Camera-type eye (tissue), 1 donor: Measurements from ENCODE around the gene CAD. TPM values are rescaled to one million over a fixed set of nuclear protein-coding genes. Genes with fewer than 3 reads are reported as not detected.

Source experiments
- total RNA-seq: library from RNA; depleted of rRNA; stranded (reverse); fragments of >200 nt; gene quantifications from one replicate; pipeline ENCODE4 v1.2.3, GENCODE V29; 2014

CAD gene
- 34.4 TPM for total RNA-seq

DNA sequence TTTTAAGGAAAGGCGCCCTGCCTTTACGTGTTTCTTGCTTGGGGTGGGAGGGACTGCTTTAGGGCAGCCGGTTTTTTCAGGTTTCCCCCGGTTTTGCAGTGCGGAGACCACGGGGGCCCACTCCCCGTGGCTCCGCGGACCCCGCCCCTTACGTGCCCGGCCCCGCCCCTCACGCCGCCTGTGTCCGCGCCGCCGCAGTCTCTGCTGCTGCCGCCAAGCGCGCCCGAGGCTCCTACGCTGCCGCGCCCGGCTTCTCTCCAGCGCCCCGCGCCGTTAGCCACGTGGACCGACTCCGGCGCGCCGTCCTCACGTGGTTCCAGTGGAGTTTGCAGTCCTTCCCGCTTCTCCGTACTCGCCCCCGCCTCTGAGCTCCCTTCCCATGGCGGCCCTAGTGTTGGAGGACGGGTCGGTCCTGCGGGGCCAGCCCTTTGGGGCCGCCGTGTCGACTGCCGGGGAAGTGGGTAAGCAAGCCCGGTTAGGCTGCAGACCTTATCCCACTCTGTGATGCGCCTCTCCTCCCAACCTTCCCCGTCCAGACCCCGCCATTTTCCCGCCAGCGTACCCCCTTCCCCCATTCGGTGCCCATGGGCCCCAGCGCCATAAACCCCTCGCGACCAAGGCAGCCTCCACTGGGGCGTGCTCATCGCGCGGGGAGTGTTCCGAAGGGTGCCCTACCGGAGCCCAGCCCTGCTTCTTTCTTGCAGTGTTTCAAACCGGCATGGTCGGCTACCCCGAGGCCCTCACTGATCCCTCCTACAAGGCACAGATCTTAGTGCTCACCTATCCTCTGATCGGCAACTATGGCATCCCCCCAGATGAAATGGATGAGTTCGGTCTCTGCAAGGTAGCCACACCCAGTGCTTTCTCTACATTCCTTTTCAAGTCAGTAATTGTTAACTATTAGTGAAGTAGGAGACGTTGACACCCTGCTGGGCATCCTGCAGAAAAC, at the start of gene CAD:
TSS of gene CAD (plus strand) at position 197 of the 949 bp plus-strand sequence. CDS start at position 380, 183 bp downstream.

DNA sequence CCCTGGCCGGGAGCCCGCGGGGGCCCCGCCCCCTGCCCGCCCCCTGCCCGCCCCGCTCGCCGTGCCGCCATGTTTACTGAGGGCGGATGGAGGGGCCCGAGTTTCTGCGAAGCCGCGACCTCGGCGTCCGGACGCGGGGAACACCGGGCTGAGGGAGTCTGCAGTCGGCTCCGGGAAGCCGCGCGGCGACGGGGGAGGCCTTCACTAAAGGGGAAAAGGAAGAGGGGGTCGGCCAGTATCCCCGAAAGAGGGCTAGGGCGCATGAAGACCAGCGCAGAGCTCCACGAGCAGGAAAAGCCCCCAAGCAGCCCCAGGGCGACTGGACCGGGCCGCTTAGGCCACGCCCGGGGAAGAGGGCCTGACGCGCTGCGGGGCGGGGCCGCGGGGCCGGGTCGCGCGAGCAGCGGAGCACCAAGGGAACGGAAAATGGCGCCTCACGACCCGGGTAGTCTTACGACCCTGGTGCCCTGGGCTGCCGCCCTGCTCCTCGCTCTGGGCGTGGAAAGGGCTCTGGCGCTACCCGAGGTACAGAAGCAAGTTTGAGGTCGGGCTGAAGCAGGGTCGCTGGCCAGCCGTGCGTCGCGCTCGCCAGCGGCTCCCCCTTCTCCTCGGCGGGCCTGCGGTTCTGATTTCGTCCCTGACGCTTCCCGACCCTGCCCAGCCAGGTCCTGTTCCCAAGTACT, 5.1 kb upstream of the CAD start, which contains the start of the genes ATRAID and SLC5A6:
TSS of gene ATRAID (plus strand) at position 99 of the 683 bp plus-strand sequence. CDS start at position 427, 328 bp downstream.
TSS of gene SLC5A6 (minus strand) at position 326 of the 683 bp plus-strand sequence. CDS start 4,618 bp downstream, outside the sequence.

DNA sequence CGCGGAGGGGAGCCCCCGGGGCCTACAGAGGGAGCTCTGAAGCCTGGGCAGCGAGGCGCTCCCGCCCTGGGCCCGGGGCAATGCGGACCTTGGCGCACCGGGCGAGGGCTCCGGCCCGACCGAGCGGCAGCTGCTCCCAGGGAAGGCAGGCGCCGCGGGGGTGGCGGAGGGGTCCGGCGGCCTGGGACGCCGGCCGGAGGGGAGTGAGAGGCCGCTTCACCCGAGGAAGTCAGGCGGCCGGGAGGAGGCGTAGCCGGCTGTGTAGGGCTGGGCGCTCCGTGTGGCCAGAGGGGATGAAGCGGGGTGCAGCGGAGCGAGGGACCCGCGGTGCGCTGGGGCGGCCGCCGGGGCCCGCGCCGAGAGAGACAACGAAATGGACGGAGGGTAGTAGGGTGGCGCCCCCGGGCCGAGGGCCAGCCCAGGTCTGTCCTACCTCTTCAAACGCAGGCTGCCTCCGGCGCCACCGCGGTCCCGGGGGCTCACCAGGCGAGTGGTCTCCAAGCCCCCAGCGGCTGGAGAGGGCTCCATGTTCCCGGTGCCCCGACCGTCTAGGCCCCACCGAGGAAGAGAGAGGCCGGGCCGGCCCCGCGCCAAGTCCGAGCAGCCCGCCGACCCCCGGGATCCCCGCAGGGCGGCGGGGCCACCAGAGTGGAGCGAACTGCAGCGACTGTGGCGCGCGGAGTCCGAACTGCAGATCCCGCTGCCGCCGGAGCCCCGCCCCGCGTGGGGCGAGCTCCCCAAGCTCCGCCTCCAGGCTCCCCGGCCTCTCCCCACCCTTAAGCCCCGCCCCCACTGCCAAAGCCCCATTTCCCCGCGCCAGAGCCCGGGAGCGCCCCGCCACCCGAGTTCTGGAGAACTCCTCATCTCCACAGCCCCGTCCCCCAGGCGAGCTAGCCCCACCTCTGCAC, 45.5 kb downstream of the CAD start, which contains the start of gene SLC30A3:
TSS of gene SLC30A3 (minus strand) at position 669 of the 908 bp plus-strand sequence. CDS start at position 528, 141 bp downstream.

DNA sequence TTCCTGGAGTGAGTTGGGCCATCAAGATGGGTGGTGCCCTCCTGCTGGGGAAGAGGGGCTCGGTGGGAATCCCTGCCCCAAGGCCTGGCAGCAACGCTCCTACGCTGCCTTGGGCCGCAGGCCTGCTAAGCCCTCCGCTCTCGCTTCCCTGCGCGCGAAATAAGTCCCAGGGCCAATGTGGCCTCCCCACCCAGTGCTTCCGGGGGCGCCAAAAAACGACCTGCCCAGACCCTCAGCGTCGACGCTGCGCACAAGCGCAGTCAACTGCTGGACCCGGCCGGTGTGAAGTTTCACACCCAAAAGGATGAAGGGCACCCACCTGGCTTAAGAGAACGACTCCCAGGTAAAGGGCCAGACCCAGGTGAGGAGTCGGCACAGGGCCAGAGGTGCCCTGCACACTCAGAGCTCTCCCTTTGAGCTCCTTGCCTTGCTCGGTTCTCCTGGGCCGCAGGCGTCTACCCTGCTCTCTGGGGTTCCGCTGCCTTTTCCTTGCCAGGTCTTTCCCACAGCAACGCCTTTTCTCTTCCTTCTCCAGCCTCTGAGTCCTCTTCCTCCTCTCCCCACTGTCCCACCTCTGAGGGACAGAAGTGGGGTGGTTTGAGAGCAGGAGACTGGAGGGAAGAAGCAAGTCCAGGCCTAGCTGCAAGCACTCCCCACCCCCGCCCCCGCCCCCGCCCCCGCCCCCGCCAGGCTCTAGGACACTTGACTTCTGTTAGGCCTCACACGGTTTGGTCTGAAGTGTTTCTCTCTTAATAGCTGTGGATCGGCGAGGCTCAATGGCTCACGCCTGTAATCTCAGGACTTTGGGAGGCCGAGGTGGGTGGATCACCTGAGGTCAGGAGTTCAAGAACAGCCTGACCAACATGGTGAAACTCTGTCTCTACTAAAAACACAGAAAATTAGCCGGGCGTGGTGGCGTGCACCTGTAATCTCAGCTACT, 58.3 kb downstream of the CAD start, which contains the start of gene DNAJC5G:
TSS of gene DNAJC5G (plus strand) at position 223 of the 940 bp plus-strand sequence. CDS start 1,296 bp downstream, outside the sequence.

DNA sequence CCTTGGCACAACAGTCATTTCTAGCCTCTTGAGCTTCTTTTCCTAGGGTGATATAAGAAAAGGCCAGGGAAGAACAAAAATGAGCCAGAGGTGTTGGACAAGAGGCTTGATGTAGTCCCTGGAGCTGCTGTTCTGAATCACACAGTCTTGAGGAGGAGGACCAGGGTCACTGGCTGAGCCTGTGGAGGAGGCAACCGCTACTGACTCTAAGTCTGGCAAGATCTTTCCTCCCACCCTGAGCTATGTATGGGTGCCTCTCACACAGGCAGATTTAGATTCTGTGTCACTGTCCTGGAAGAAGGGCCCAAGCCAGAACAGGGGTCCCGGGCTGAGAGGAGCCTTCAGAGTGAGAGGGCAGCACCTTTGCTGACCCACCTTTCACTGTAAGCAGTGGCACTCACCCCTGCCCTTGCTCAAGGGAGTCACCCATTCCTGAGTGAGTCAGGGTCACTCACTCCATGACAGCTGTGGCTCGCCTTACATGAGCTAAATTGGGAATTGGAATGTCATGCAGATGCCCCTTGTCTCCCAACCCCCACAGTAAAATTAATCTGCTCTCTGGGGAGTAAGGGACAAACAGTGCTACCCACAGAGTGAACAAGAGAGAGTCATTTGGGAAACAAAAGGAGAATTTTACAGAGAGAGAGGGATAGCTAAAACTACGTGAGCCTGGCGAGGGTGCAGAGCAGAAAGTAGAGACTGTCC, 64.8 kb downstream of the CAD start, which contains the start of gene TRIM54:
TSS of gene TRIM54 (plus strand) at position 575 of the 705 bp plus-strand sequence. CDS start 303 bp downstream, outside the sequence.

Other genes starting within 250 kb of the CAD start
- 21.6 TPM for gene MAPRE3, start 246.7 kb upstream of the CAD start, total RNA-seq
- gene TMEM214, start 184.4 kb upstream of the CAD start, total RNA-seq = 61.0 TPM
- 19.0 TPM for gene AGBL5, start 165.7 kb upstream of the CAD start, total RNA-seq
- gene OST4, start 145.7 kb upstream of the CAD start, total RNA-seq = 272 TPM
- gene EMILIN1, start 138.8 kb upstream of the CAD start, total RNA-seq = 72.2 TPM
- gene KHK, start 130.6 kb upstream of the CAD start, total RNA-seq = 2.5 TPM
- gene CGREF1, start 98.2 kb upstream of the CAD start, total RNA-seq = 12.1 TPM
- gene ABHD1, start 93.6 kb upstream of the CAD start, total RNA-seq = 0.49 TPM
- gene PREB, start 82.7 kb upstream of the CAD start, total RNA-seq = 41.9 TPM
- gene PRR30, start 78.0 kb upstream of the CAD start, total RNA-seq = not detected
- gene TCF23, start 68.4 kb upstream of the CAD start, total RNA-seq = 0.11 TPM
- 102 TPM for gene ATRAID, start 5.3 kb upstream of the CAD start, total RNA-seq
- 40.4 TPM for gene SLC5A6, start 5.1 kb upstream of the CAD start, total RNA-seq
- 0.27 TPM for gene SLC30A3, start 45.7 kb downstream of the CAD start, total RNA-seq
- gene DNAJC5G, start 58.1 kb downstream of the CAD start, total RNA-seq = not detected
- gene TRIM54, start 65.1 kb downstream of the CAD start, total RNA-seq = 4.7 TPM
- gene UCN, start 91.1 kb downstream of the CAD start, total RNA-seq = 4.7 TPM
- gene MPV17, start 105.7 kb downstream of the CAD start, total RNA-seq = 62.5 TPM
- gene GTF3C2, start 139.4 kb downstream of the CAD start, total RNA-seq = 46.5 TPM
- 30.0 TPM for gene EIF2B4, start 153.0 kb downstream of the CAD start, total RNA-seq
- gene SNX17, start 153.2 kb downstream of the CAD start, total RNA-seq = 72.6 TPM
- gene ZNF513, start 163.4 kb downstream of the CAD start, total RNA-seq = 11.6 TPM
- gene PPM1G, start 192.2 kb downstream of the CAD start, total RNA-seq = 54.4 TPM
- 108 TPM for gene NRBP1, start 211.3 kb downstream of the CAD start, total RNA-seq
- gene KRTCAP3, start 225.0 kb downstream of the CAD start, total RNA-seq = not detected